GM18508 (cell line): ENCODE measurements around the gene PARP6.

Source experiments
- ATAC-seq: cut with Tn5 transposase; IDR thresholded peaks from one replicate; pipeline ENCODE4 v1.9.1; 2021; ENCODE audit warnings: moderate number of reproducible peaks; ENCODE audit not compliant: insufficient read depth, unreplicated experiment

The PARP6 gene

DNA sequence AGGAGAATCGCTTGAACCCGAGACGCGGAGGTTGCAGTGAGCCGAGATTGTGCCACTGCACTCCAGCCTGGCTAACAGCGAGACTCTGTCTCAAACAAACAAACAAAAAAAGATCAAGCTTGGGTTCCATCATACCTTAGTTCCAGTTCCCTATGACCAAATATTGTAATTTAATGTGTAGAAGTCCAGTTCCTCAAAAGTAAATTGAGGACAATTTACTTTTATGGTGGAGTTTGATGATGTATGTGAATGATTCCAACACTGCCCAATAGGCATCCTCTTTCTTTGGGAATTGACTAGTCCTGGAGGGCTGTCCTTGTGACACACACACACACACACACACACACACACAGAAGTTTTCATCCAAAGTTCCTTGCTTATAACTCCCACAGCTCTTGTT, 38.6 kb downstream of the PARP6 start:
- no peak for ATAC-seq

DNA sequence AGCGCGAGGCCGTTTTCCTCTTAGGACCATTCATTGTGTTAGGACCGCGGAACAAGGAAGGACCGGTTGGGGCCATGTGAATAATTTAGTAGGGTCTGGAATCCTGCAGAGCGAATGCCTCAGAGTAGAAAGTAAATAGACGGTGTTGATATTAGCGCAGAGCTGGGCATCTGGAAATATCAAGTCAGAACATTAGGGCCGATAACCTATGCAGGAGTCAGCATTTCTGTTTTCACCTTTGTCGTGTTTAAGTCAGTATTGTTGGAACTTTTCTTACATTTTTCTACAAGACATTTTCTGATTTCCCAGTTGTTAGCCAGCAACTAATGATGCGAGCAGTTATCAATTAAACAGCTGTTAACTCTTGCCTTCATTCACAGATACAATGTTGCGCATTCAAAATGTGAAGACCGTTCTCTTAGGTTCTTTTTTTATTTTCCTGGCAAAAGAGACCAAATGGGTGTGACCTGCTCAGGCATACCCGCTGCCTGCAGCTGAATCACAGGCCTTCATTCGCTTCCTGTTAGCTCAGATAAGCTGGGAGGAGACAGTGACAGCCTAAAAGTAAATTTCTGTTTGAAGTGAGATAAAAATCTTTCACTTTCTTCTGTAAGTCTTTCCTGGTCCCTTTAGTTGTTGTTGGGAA, 40.4 kb downstream of the PARP6 start:
- ATAC-seq: no peak

- ATAC-seq: peak; percentile 29
These were observed 41.1 kb downstream of the PARP6 start, which contains the start of gene PKM for GRCh38 chr15:72231066-72231832. Gene PKM (minus strand): TSS chr15:72231190. CDS start chr15:72219097, 12,093 bp downstream.

- no peak for ATAC-seq
These were observed 41.9 kb downstream of the PARP6 start for GRCh38 chr15:72230197-72231065.

DNA sequence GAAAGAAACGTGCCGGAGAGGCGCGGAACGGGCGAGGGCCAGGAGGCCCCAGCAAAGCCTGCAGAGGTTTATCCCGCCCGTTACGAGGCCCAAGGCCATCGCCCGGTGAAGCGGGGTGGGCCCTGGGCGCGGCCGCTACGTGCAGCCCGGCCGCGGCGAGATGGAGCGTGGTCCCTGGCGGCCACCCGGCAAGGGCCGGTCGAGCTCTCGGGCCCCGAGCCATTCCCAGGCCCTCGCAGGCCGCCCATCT, 42.5 kb downstream of the PARP6 start:
- no peak for ATAC-seq

DNA sequence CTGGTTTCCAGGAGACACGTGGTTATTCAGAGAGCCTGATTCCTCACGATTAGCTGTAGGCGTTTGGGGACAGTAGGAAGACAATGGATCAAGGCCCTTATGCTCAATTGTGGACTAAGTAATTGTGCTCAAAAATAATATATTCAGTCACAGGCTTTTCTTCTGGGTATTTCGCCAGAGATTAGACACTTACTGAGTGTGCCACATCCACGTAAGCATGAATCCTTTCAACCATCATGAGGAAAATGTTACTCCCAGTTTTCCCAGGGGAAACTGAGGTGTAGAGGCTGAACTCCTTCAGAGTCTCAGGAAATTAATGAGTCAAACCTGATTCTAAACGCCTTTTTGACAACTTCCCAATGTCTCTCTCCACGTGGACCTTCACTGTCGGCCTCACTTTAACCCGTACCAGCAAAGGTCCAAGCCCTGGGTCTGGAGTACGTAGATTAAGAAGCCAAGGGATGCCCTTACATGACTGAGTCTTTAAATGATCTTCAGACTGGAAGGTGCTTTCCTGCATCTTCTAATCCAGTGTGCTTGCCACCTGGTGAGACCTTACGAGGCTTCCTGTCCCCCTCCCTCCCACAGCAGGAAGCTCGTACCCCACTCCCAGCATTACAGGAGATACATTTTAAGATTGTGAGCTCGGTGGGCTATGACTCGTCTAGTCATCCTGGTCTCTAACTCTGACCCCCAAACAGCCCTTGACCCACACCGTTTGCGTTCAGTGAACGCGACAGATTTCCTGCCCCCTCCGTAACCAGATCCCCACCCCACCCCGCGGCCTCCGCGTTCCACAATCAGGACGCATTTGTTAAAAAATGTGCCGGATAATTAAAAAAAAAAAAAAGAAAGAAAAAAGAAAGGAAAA, 43.0 kb downstream of the PARP6 start:
- ATAC-seq: no peak

- ATAC-seq: no peak
These were observed 44.6 kb downstream of the PARP6 start for GRCh38 chr15:72227720-72228119.

GRCh38 chr15:72227192-72227586, 45.2 kb downstream of the PARP6 start:
- ATAC-seq: no peak

- ATAC-seq: no peak
These were observed 49.1 kb downstream of the PARP6 start for GRCh38 chr15:72223278-72223677.

DNA sequence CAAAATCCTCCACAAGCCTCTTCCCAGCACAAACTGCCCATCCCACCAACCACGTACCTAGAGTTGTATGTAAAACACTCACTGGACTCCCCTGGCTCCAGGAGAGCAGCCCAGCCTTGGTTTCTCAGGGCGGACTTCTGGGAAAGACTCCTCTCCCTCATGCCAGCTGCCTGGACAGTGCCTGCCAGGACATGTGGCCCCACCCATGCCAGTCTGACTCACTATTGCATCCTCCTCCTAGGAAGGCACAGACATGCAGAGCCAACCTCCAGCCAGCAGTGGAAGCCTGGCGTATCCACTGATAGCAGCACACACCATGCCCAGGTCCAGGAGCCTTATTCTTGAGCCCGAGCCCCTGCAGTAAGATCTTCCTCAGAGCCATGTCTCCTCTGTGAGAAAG, 50.0 kb downstream of the PARP6 start:
- no peak for ATAC-seq

- no peak for ATAC-seq
These were observed 51.7 kb downstream of the PARP6 start for GRCh38 chr15:72220687-72221086.

- ATAC-seq: no peak
These were observed 55.1 kb downstream of the PARP6 start for GRCh38 chr15:72217216-72217615.

DNA sequence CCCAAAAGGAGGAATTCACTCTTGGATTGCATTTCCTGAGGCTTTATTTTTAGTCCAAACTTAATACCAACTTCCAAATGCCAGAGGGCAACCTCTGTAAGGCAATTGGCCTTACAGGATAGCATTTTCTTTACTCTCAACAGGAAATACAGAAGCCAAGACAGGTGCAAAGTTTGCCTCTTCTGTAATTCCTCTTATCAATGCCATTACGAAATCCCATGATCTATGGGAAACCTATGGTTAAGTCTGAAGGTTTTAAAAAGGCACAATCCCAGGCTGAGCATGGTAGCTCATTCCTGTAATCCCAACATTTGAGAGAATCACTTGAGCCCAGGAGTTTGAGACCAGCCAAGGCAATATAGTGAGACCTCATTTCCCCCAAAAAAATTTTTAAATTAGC, 56.3 kb downstream of the PARP6 start:
- no peak for ATAC-seq

GRCh38 chr15:72207558-72208085, 64.7 kb downstream of the PARP6 start:
- no peak for ATAC-seq

DNA sequence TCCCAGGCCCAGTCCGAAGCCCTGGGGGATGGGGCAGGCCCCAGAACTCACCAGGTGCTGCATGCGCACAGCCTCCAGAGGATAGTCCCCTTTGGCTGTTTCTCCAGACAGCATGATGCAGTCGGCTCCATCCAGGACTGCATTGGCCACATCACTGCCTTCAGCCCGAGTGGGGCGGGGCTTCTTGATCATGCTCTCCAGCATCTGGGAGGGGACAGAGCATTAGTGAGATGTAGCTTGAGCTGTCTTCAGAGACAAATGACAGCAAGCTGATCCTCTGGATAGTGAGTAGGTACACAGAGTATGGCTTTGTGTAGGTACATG, 65.7 kb downstream of the PARP6 start:
- no peak for ATAC-seq

GRCh38 chr15:72205896-72206676, 66.3 kb downstream of the PARP6 start:
- no peak for ATAC-seq

- no peak for ATAC-seq
These were observed 67.1 kb downstream of the PARP6 start for GRCh38 chr15:72205273-72205672.

GRCh38 chr15:72203507-72203837, 68.9 kb downstream of the PARP6 start:
- no peak for ATAC-seq

DNA sequence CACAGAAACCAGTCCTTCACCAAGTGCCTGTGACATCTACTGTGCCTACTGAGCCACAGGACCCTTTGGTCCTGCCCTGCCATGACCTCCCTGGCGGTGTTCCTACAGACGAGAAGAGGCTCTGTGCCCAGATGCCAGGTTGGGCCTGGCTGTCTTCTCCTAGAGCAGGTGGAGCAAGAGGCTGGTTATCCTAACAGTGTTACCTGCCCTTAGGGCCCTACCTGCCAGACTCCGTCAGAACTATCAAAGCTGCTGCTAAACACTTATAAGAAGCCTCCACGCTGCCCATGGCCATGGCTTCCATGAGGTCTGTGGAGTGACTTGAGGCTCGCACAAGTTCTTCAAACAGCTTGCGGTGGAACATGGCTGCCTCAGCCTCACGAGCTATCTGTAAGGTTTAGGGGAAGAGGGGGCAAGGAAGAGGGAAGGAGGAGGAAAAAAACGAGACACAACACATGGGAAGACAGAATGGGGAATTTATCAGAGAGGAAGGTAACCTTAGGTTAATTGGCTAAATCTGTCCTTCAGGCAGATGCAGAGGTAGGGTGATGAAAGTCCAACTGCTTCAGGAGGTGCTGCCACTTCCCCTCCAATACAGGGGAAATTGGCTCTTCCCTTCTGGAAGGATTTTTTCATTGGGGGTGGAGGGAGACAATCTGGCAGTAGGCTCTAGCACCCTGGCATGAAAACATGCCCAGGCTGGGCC, 69.4 kb downstream of the PARP6 start:
- ATAC-seq: no peak
